Smooth muscle cell (in vitro differentiated cells): Measurements from ENCODE around the gene APOLD1. TPM values are rescaled to one million over a fixed set of nuclear protein-coding genes. Genes with fewer than 3 reads are reported as not detected.
"Not testable (repeated sequence)": the region's sequence is repeated elsewhere in the genome, so short reads cannot be mapped to it uniquely, and the experiment has no call there.

ENCODE experiments used
- DNase-seq: peaks from one replicate; lab custom pipeline; 2025; ENCODE audit not compliant: unreplicated experiment; lab: John Stamatoyannopoulos, UW
- H2AFZ ChIP-seq: fragments of 200-600 bp; sonication (generic); 2 replicates; pipeline ENCODE4 v1.6.0; 2016; ENCODE audit warnings: antibody characterized with exemption, low read depth, mild to moderate bottlenecking
- H3F3A ChIP-seq: fragments of 200-600 bp; sonication (generic); 2 replicates; pipeline ENCODE4 v1.6.0; 2017; ENCODE audit warnings: antibody characterized with exemption, low read depth
- H3K27ac ChIP-seq: fragments of 200-600 bp; sonication (generic); 2 replicates; pipeline ENCODE4 v1.5.1; 2016; ENCODE audit warnings: low read depth, mild to moderate bottlenecking
- H3K27me3 ChIP-seq: fragments of 200-600 bp; sonication (generic); 2 replicates; pipeline ENCODE4 v1.6.1; 2016; ENCODE audit warnings: low read depth, mild to moderate bottlenecking
- H3K36me3 ChIP-seq: fragments of 200-600 bp; sonication (generic); 2 replicates; pipeline ENCODE4 v1.5.1; 2016; ENCODE audit warnings: low read depth
- H3K4me1 ChIP-seq: fragments of 200-600 bp; sonication (generic); 2 replicates; pipeline ENCODE4 v1.5.1; 2016; ENCODE audit warnings: low read depth
- H3K4me2 ChIP-seq: fragments of 200-600 bp; sonication (generic); 2 replicates; pipeline ENCODE4 v1.6.0; 2016; ENCODE audit warnings: mild to moderate bottlenecking
- H3K4me3 ChIP-seq: fragments of 200-600 bp; sonication (generic); 2 replicates; pipeline ENCODE4 v1.5.1; 2016; ENCODE audit warnings: mild to moderate bottlenecking
- H3K79me2 ChIP-seq: fragments of 200-600 bp; sonication (generic); 2 replicates; pipeline ENCODE4 v1.6.0; 2016; ENCODE audit warnings: low read depth, mild to moderate bottlenecking
- H3K9ac ChIP-seq: fragments of 200-600 bp; sonication (generic); 2 replicates; pipeline ENCODE4 v1.6.0; 2016; ENCODE audit warnings: low read depth
- H3K9me3 ChIP-seq: fragments of 200-600 bp; sonication (generic); replicated peaks from 2 replicates; pipeline ENCODE4 v1.5.1; 2016; ENCODE audit warnings: low read depth
- H4K20me1 ChIP-seq: fragments of 200-600 bp; sonication (generic); 2 replicates; pipeline ENCODE4 v1.6.0; 2016; ENCODE audit warnings: low read depth
- WGBS: methylation state at CpG from one replicate; pipeline ENCODE4 v1.1.7; 2016; ENCODE audit warnings: low lambda C conversion rate; 5-methylcytosine and 5-hydroxymethylcytosine counted together
- polyA plus RNA-seq: library from polyadenylated mRNA; unstranded; fragments of >200 nt; fragmentation: Nextera tagmentation; extraction: Ambion mirVana; gene quantifications from 2 replicates; pipeline ENCODE4 v1.2.1, GENCODE V29; 2016
- total RNA-seq: library from RNA; depleted of rRNA; stranded (reverse); fragments of >200 nt; gene quantifications from 2 replicates; pipeline ENCODE4 v1.2.3, GENCODE V29; 2014
- TF ChIP-seq, protein P1 (sequence below): fragments of 200-600 bp; sonication (generic); IDR thresholded peaks from 2 replicates; pipeline ENCODE4 v1.5.1; 2017; ENCODE audit warnings: borderline replicate concordance, mild to moderate bottlenecking, antibody characterized with exemption; ENCODE audit not compliant: insufficient read depth, poor library complexity, severe bottlenecking

APOLD1 gene, protein sequence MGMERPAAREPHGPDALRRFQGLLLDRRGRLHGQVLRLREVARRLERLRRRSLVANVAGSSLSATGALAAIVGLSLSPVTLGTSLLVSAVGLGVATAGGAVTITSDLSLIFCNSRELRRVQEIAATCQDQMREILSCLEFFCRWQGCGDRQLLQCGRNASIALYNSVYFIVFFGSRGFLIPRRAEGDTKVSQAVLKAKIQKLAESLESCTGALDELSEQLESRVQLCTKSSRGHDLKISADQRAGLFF
- total RNA-seq (0.99 and 2.4 TPM in 2 replicates), polyA plus RNA-seq (0.77 and 1.8 TPM in 2 replicates)

DNA sequence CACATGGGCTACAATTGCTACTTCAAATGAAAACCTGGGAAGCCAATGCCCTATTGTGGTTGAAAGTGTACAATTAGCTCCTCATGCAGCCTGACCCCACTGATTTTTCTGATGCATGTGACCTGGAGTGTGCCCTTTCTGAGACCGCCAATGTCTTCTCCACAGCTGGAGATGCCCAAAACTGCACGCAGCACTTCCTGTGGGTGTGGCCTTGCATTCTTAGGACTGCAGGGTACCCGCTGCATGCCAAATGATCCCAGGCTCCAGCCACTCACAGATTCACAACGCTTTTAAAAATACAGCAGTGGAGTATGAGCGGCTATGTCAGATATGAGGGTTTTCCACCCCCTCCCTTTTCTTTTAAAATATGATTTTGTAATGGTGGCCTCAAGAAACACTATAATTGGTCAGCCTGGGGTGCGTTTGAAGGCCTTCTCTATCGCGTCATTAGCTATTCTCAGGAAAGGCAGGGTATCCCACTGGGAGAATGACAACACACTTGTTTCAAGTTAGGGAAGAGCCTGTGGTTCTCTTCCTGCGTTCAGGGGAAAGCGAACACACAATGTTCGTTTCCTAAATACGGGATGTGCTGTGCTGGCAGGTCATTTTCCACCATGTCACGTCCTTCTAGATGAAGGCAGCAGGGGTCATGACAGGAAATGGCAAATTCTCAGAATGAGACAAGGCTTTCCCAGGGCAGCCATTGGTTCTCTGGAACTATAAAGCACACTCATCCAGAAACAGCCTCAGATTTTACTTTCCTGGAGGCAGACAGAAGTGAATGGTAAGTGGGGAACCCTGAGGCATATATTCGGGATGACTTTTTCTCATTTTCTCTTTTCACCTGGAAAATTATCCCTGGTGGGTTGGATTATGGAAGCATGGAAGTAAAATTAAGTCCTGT is at the start of gene APOLD1:
TSS of gene APOLD1 (plus strand) at position 749 of the 904 bp plus-strand sequence. CDS start at position 782, 33 bp downstream.
- no peaks in the 10 kb centered on the region for H3K9me3 ChIP-seq
- H4K20me1 ChIP-seq, result no peaks in the 10 kb centered on the region
- H3K27me3 ChIP-seq, result no peaks in the 10 kb centered on the region
- H3K4me2 ChIP-seq, result peak within 1 kb of the TSS; percentile 87
- peaks cover 9% of the 10 kb centered on the region for H3F3A ChIP-seq
- TF ChIP-seq, protein P1, sequence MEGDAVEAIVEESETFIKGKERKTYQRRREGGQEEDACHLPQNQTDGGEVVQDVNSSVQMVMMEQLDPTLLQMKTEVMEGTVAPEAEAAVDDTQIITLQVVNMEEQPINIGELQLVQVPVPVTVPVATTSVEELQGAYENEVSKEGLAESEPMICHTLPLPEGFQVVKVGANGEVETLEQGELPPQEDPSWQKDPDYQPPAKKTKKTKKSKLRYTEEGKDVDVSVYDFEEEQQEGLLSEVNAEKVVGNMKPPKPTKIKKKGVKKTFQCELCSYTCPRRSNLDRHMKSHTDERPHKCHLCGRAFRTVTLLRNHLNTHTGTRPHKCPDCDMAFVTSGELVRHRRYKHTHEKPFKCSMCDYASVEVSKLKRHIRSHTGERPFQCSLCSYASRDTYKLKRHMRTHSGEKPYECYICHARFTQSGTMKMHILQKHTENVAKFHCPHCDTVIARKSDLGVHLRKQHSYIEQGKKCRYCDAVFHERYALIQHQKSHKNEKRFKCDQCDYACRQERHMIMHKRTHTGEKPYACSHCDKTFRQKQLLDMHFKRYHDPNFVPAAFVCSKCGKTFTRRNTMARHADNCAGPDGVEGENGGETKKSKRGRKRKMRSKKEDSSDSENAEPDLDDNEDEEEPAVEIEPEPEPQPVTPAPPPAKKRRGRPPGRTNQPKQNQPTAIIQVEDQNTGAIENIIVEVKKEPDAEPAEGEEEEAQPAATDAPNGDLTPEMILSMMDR, result no peak
- H3K4me1 ChIP-seq, result peaks cover 15% of the 10 kb centered on the region
- WGBS, result 55% methylated on average over 14 of the region's 14 CpGs
- peak within 1 kb of the TSS; percentile 55 for H3K4me3 ChIP-seq
- DNase-seq, result no peak
- peak within 1 kb of the TSS; percentile 19 for H3K27ac ChIP-seq
- no peaks in the 10 kb centered on the region for H3K79me2 ChIP-seq
- H2AFZ ChIP-seq, result peak within 1 kb of the TSS; percentile 95
- no peaks in the 10 kb centered on the region for H3K36me3 ChIP-seq
- H3K9ac ChIP-seq, result peak within 1 kb of the TSS; percentile 29

DNA sequence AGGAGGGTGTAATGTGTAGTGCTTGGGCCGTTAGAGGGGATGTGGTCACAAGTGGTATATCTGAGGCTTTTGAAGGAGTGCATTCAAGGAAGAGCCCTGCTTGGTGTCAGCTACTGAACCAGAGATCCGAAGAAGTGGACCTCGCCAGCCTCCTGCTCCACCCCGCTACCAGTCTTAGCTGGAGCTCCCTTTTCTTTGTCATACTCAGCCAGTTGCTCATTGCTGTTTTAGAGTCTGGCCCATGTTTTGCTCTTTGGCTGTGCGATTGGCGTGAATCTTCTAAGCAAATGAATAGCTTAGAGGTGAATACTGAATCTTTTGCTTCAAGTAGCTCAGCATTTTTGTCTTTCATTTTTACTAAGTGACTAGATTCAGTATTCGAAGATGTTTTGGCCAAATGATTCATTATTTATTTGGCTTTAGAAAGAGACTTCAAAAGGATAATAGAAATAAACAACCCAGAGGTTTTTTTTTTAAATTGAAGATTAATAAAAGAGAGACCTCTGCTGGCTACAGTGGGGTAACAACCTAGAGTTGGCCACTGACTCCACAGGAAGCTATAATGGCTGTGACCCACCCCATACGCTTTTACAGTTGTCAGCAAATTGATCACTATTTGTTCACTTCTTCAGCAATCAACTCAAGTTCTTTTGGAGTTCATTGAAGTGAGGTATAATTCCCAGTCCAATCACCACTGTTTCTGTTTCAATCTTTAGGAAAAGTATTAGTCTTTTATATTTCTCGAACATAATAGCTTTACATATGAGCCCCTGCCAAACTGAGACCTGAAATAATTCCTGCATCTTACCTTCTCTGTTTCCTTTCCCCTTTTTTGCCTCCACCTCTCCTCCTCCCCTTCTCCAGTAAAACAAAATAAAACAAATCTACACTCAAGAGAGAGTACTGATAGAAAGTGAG is 48.4 kb upstream of the APOLD1 start:
- Histone ChIP-seq H3K4me3 (no peak overlapping the region), H2AFZ (peak overlapping the region; percentile 76), H3K36me3 (no peaks in the 10 kb centered on the region), H3F3A (no peaks in the 10 kb centered on the region), H3K27me3 (no peaks in the 10 kb centered on the region), H3K9ac (no peak overlapping the region), H4K20me1 (no peaks in the 10 kb centered on the region), H3K4me1 (peaks cover 11% of the 10 kb centered on the region), H3K27ac (peak overlapping the region; percentile 14), H3K79me2 (no peaks in the 10 kb centered on the region), H3K4me2 (peak overlapping the region; percentile 52), H3K9me3 (no peaks in the 10 kb centered on the region)
- TF ChIP-seq, protein P1, result peak; percentile 45
- DNase-seq, result no peak
- WGBS, result 66% methylated on average over 9 of the region's 9 CpGs

DNA sequence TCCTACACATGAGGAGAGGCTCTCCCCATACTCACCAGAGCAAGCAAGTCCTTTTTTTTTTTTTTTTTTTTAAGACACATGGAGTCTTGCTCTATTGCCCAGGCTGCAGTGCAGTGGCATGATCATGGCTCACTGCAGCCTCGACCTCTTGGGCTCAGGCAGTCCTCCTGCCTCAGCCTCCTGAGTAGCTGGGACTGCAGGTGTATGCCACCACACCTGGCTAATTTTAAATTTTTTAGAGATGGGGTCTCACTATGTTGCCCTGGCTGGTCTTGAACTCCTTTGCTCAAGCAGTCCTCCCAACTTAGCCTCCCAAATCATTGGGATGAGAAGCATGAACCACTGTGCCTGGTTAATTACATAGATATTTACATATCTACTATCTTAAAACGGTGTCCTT is 47.3 kb upstream of the APOLD1 start:
- H3K27ac ChIP-seq, DNase-seq, H3K79me2 ChIP-seq, H3K9ac ChIP-seq, H2AFZ ChIP-seq, H3K27me3 ChIP-seq, H3K4me2 ChIP-seq, H3K36me3 ChIP-seq, H3K9me3 ChIP-seq, H3K4me3 ChIP-seq, H3F3A ChIP-seq, H4K20me1 ChIP-seq: not testable (repeated sequence)
- H3K4me1 ChIP-seq, result peaks cover 11% of the 10 kb centered on the region
- 87% methylated on average over 2 of the region's 2 CpGs for WGBS

DNA sequence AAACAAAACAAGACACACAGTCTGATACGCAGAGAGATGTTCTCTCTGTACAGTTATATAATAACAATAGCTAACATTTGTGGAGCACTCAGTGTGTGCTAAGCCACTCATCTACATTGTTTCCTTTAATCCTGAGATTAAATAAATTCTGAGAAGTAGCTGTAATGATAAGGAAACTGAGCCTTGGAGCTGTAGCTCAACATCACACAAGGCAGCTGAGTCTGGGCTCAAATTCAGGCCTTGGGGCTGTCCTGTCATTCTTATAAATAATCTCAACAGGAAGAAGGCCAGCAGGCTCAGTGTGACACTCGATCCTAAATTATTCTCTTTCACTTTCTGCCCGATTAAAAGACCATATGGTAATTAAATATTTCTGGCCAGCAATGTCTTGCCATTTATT is 43.8 kb upstream of the APOLD1 start:
- Histone ChIP-seq H3K4me3 (no peak overlapping the region), H3K9me3 (no peaks in the 10 kb centered on the region), H3K9ac (no peak overlapping the region), H3K36me3 (no peaks in the 10 kb centered on the region), H3K4me1 (peaks cover 15% of the 10 kb centered on the region), H2AFZ (no peak overlapping the region), H3K79me2 (no peaks in the 10 kb centered on the region), H3F3A (no peaks in the 10 kb centered on the region), H3K27ac (no peak overlapping the region), H3K27me3 (no peaks in the 10 kb centered on the region), H3K4me2 (no peak overlapping the region), H4K20me1 (no peaks in the 10 kb centered on the region)
- 78% methylated on average over 3 of the region's 3 CpGs for WGBS
- DNase-seq, result no peak
- TF ChIP-seq, protein P1, result no peak
